ENCODE data around the gene MMAA. TPM values are rescaled to one million over a fixed set of nuclear protein-coding genes. Genes with fewer than 3 reads are reported as not detected.

The MMAA gene
- total and polyA plus RNA-seq, 2 experiments from 2014 or later, result 8.0 to 15.3 TPM

DNA sequence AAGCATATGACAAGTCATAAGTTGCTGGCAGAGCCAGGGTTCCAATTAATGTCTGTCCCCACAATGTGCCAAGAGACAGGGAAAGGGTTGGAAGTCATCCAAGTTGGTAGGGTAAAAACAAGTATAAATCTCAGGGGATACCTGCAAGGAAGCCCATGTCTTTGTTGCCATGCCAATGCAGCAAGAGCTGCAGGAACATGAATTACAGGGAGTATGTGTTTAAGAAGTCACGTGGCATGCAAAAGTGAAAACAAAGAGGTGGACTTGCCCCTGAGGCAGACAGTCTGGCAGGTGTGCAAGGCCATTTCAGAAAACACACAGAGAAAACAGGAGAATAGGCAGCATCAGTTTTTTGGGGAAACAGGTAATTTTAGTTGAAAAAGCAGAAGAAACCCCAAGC, 90.2 kb downstream of the MMAA start:
- Histone ChIP-seq H4K20me1 (ENCODE audit: insufficient read depth, poor library complexity, severe bottlenecking) (no peaks in the 10 kb centered on the region), H3K9me3 (ENCODE audit: low read depth) (no peaks in the 10 kb centered on the region), H3K36me3 (replicated peaks; ENCODE audit: insufficient read depth, low read depth) (no peaks in the 10 kb centered on the region), H3K4me2 (no peak overlapping the region), H2AFZ (no peak overlapping the region), H3K9me2 (replicated peaks; ENCODE audit: insufficient read depth) (no peaks in the 10 kb centered on the region), H3K4me3 (no peak overlapping the region), H3K4me1 (ENCODE audit: insufficient read depth) (no peaks in the 10 kb centered on the region), H3K79me2 (no peaks in the 10 kb centered on the region), H3K27me3 (no peaks in the 10 kb centered on the region), H3K27ac (no peak overlapping the region)
- DNase-seq (ENCODE audit: low spot score), result no peak
- TF ChIP-seq, protein P1, sequence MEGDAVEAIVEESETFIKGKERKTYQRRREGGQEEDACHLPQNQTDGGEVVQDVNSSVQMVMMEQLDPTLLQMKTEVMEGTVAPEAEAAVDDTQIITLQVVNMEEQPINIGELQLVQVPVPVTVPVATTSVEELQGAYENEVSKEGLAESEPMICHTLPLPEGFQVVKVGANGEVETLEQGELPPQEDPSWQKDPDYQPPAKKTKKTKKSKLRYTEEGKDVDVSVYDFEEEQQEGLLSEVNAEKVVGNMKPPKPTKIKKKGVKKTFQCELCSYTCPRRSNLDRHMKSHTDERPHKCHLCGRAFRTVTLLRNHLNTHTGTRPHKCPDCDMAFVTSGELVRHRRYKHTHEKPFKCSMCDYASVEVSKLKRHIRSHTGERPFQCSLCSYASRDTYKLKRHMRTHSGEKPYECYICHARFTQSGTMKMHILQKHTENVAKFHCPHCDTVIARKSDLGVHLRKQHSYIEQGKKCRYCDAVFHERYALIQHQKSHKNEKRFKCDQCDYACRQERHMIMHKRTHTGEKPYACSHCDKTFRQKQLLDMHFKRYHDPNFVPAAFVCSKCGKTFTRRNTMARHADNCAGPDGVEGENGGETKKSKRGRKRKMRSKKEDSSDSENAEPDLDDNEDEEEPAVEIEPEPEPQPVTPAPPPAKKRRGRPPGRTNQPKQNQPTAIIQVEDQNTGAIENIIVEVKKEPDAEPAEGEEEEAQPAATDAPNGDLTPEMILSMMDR (IDR thresholded peaks at IDR 0.05; ENCODE audit: poor library complexity), result no peak
- no peak for TF ChIP-seq EZH2phosphoT487 (IDR thresholded peaks at IDR 0.05; ENCODE audit: low read depth, severe bottlenecking, unreplicated experiment)
- no peak for TF ChIP-seq EZH2 (IDR thresholded peaks at IDR 0.05; ENCODE audit: borderline replicate concordance)
- WGBS (ENCODE audit: low lambda C conversion rate, missing lambda C conversion rate), result 86% methylated on average over 1 of the region's 1 CpG

Other genes with a start within 250 kb of the MMAA start
- 21.2 and 24.1 TPM in 2 replicates for gene SMAD1, start 137.5 kb upstream of the MMAA start, total RNA-seq
- 10.5 and 18.1 TPM in 2 replicates for gene SMAD1, start 137.5 kb upstream of the MMAA start, polyA plus RNA-seq
- gene C4orf51, start 60.8 kb downstream of the MMAA start, total RNA-seq, result not detected in 2 replicates
- not detected in 2 replicates for gene C4orf51, start 60.8 kb downstream of the MMAA start, polyA plus RNA-seq